ENCODE measurements around the gene NDNF. TPM values are rescaled to one million over a fixed set of nuclear protein-coding genes. Genes with fewer than 3 reads are reported as not detected.

Gene NDNF
- total and polyA plus RNA-seq, 9 of the 15 experiments (the other 6 are each of a cell fraction or from before 2014, with no cell fraction given): not detected

- ChIA-PET POLR2A (no interaction called here), CTCF (ENCODE audit: low intra/inter-chr PET ratio) (no interaction called here)
- no peak for DNase-seq (ENCODE audit: extremely low read depth in 1 of 4, low spot score in 3 of 4)
- WGBS (ENCODE audit: insufficient coverage, low coverage, missing lambda C conversion rate): 0% methylated on average over 1 of the region's 1 CpG
- BruUV-seq (replicated peaks): no TSS peak
- Histone ChIP-seq H2AFZ (ENCODE audit: low read depth, low read length) (no peak overlapping the region), H3K9me3 (replicated peaks; ENCODE audit: control insufficient read depth, insufficient read depth, low read depth, low read length) (no peaks in the 10 kb centered on the region), H3K27me3 (ENCODE audit: control insufficient read depth in 2 of 2, insufficient read depth in 2 of 2, low read length in 2 of 2) (no peaks in the 10 kb centered on the region), H3K4me1 (replicated peaks in 1 of 2; ENCODE audit: control insufficient read depth in 2 of 2, insufficient read depth in 2 of 2, low read length in 2 of 2) (no peaks in the 10 kb centered on the region), H4K20me1 (replicated peaks; ENCODE audit: control insufficient read depth, insufficient read depth, low read length) (no peaks in the 10 kb centered on the region), H3K27ac (ENCODE audit: extremely low read depth, low read depth, low read length) (no peak overlapping the region), H3K4me3 (no peak overlapping the region), H3K9ac (ENCODE audit: insufficient read depth in 1 of 2, low read depth in 2 of 2, low read length in 2 of 2) (no peak overlapping the region), H3K4me2 (ENCODE audit: insufficient read depth, low read length) (no peak overlapping the region), H3K9me1 (ENCODE audit: control insufficient read depth, insufficient read depth, low read length) (no peaks in the 10 kb centered on the region), H3K79me2 (ENCODE audit: control insufficient read depth, insufficient read depth, low read length) (no peaks in the 10 kb centered on the region), H3K36me3 (ENCODE audit: control insufficient read depth, insufficient read depth, low read length) (no peaks in the 10 kb centered on the region)
- intact Hi-C loops (cut with micrococcal nuclease): no loop called here
- in situ Hi-C loops (cut with MboI): no loop called here
- ATAC-seq: no peak
- TF ChIP-seq ZNF311 (CRISPR knock-in tag; IDR thresholded peaks at IDR 0.05) (no peak), MAFF (IDR thresholded peaks at IDR 0.05; ENCODE audit: low read length) (0 out of 2 replicates have a peak, but pooled peaks have one; percentile 7)
- FAIRE-seq: no peak
Observed at GRCh38 chr4:121018543-121018942, 53.8 kb downstream of the NDNF start.

- intact Hi-C loops (cut with micrococcal nuclease): no loop called here
- Histone ChIP-seq H3K9ac (ENCODE audit: insufficient read depth in 1 of 2, low read depth in 2 of 2, low read length in 2 of 2) (no peak overlapping the region), H3K79me2 (ENCODE audit: control insufficient read depth, insufficient read depth, low read length) (no peaks in the 10 kb centered on the region), H3K27me3 (ENCODE audit: control insufficient read depth in 2 of 2, insufficient read depth in 2 of 2, low read length in 2 of 2) (no peaks in the 10 kb centered on the region), H3K36me3 (ENCODE audit: control insufficient read depth, insufficient read depth, low read length) (no peaks in the 10 kb centered on the region), H3K4me1 (replicated peaks in 1 of 2; ENCODE audit: control insufficient read depth in 2 of 2, insufficient read depth in 2 of 2, low read length in 2 of 2) (no peaks in the 10 kb centered on the region), H2AFZ (ENCODE audit: low read depth, low read length) (no peak overlapping the region), H3K4me2 (ENCODE audit: insufficient read depth, low read length) (no peak overlapping the region), H3K9me1 (ENCODE audit: control insufficient read depth, insufficient read depth, low read length) (no peaks in the 10 kb centered on the region), H4K20me1 (replicated peaks; ENCODE audit: control insufficient read depth, insufficient read depth, low read length) (no peaks in the 10 kb centered on the region), H3K4me3 (no peak overlapping the region), H3K27ac (ENCODE audit: extremely low read depth, low read depth, low read length) (no peak overlapping the region), H3K9me3 (replicated peaks; ENCODE audit: control insufficient read depth, insufficient read depth, low read depth, low read length) (no peaks in the 10 kb centered on the region)
- FAIRE-seq (no peak), ATAC-seq (no peak), DNase-seq (ENCODE audit: extremely low read depth in 1 of 4, low spot score in 3 of 4) (no peak)
- no TSS peak for BruUV-seq (replicated peaks)
- 0% methylated on average over 6 of the region's 6 CpGs for WGBS (ENCODE audit: insufficient coverage, low coverage, missing lambda C conversion rate)
- POLR2A ChIA-PET: no interaction called here
- CTCF ChIA-PET (ENCODE audit: low intra/inter-chr PET ratio): no interaction called here
- in situ Hi-C loops (cut with MboI): no loop called here
- TF ChIP-seq U2AF1 (optimal IDR thresholded peaks at IDR 0.05; ENCODE audit: low read depth, low read length): no peak
- TF ChIP-seq KAT8 (IDR thresholded peaks at IDR 0.05; ENCODE audit: low read depth): no peak
- no peak for TF ChIP-seq KLF10 (CRISPR knock-in tag; IDR thresholded peaks at IDR 0.05)
- TF ChIP-seq ZNF592 (IDR thresholded peaks at IDR 0.05): no peak
- TF ChIP-seq ZNF280B (CRISPR knock-in tag; IDR thresholded peaks at IDR 0.05): no peak
- no peak for TF ChIP-seq YBX1 (IDR thresholded peaks at IDR 0.05)
- TF ChIP-seq RNF2 (IDR thresholded peaks at IDR 0.05): no peak
- no peak for TF ChIP-seq NR2C2 (CRISPR knock-in tag; IDR thresholded peaks at IDR 0.05)
- no peak for TF ChIP-seq NR2C2 (tag; IDR thresholded peaks at IDR 0.05)
- no peak for TF ChIP-seq PCBP1 (IDR thresholded peaks at IDR 0.05; ENCODE audit: low read depth, low read length, poor library complexity, severe bottlenecking)
- TF ChIP-seq ZNF583 (CRISPR knock-in tag; IDR thresholded peaks at IDR 0.05): no peak
- TF ChIP-seq TBL1XR1 (IDR thresholded peaks at IDR 0.05; ENCODE audit: low read length in 2 of 2): no peak
Observed at GRCh38 chr4:121016611-121017010, 55.7 kb downstream of the NDNF start.

Data from K562 (cell line).